Measurements from ENCODE around the gene PSMC6.
"Not testable (repeated sequence)": the region's sequence is repeated elsewhere in the genome, so short reads cannot be mapped to it uniquely, and the experiment has no call there.

Gene PSMC6

DNA sequence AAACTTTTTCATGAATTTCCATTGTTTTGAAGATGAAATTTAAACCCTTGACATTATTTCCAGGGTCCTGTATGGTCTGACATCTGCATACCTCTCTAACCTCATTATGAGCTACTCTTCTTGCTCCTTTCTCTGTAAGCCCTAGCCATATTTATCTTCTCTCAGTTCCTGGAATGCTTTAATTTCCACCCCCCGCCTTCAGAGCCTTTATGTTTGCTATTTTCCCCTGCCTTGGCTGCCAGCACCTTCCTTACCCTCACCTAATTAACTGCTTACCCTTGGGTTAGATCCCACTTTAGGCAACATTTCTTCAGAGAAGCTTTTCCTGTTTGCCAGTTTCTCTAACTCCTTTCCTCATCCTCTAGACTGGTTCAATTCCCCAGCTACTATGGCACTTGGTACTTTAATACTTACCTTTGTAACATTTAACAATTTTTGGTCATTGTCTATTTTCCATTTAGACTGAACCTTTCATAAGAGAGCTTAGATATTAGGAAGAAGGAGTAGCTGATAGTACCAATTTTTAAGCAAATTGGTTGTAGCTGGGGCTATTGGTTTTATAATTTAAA is 29.0 kb downstream of the PSMC6 start:
- H3K9me3 Mint-ChIP-seq, result no peaks in the 10 kb centered on the region
- no peak overlapping the region for H3K4me3 Mint-ChIP-seq
- H3K27ac Mint-ChIP-seq, result peak overlapping the region; percentile 41
- peaks cover 34% of the 10 kb centered on the region for H3K36me3 Mint-ChIP-seq
- peaks cover 53% of the 10 kb centered on the region for H3K4me1 Mint-ChIP-seq
- ATAC-seq (no peak), DNase-seq (ENCODE audit: low spot score in 2 of 2) (no peak)

- no peak overlapping the region for H3K4me3 Mint-ChIP-seq
- H3K36me3 Mint-ChIP-seq, result peaks cover 19% of the 10 kb centered on the region
- DNase-seq (ENCODE audit: low spot score in 2 of 2) (no peak), ATAC-seq (no peak)
- H3K9me3 Mint-ChIP-seq, result no peaks in the 10 kb centered on the region
- H3K27ac Mint-ChIP-seq, result no peak overlapping the region
- peaks cover 60% of the 10 kb centered on the region for H3K4me1 Mint-ChIP-seq
Observed at GRCh38 chr14:52738409-52738808, 31.4 kb downstream of the PSMC6 start.

DNA sequence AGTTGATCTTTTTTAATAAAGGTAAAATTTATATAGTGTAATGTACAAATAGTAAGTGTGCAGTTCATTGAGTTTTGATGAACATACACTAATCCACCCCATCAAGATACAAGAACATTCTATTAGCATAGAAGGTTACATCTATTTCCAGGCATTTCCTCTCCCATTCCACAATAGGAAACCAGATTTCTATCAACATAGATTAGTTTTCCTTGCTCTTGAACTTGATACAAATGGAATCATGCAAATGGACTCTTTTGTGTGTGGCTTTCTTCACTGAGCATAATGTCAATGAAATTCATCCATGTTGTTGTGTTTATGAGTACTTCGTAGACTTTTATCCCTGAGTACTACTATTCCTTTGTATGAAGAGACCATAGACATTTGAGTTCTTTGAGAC is 33.8 kb downstream of the PSMC6 start:
- Mint-ChIP-seq H3K4me1 (peaks cover 49% of the 10 kb centered on the region), H3K4me3 (no peak overlapping the region), H3K27ac (no peak overlapping the region), H3K9me3 (no peaks in the 10 kb centered on the region), H3K36me3 (peaks cover 16% of the 10 kb centered on the region)
- ATAC-seq (no peak), DNase-seq (ENCODE audit: low spot score in 2 of 2) (no peak)

- peaks cover 24% of the 10 kb centered on the region for H3K36me3 Mint-ChIP-seq
- peak; percentile 13 for ATAC-seq
- peak overlapping the region; percentile 95 for H3K27ac Mint-ChIP-seq
- DNase-seq (ENCODE audit: low spot score in 2 of 2), result peak in 1 of 2 donors; percentile 47
- H3K9me3 Mint-ChIP-seq, result no peaks in the 10 kb centered on the region
- H3K4me3 Mint-ChIP-seq, result peak overlapping the region; percentile 65
- H3K4me1 Mint-ChIP-seq, result peaks cover 39% of the 10 kb centered on the region
Observed at GRCh38 chr14:52741865-52742264, 34.9 kb downstream of the PSMC6 start.

- Mint-ChIP-seq H3K9me3 (no peaks in the 10 kb centered on the region), H3K4me3 (no peak overlapping the region), H3K36me3 (peaks cover 82% of the 10 kb centered on the region), H3K4me1 (peaks cover 7% of the 10 kb centered on the region), H3K27ac (no peak overlapping the region)
- DNase-seq (ENCODE audit: low spot score in 2 of 2), result no peak
- ATAC-seq, result no peak
Observed at GRCh38 chr14:52748647-52749292, 41.8 kb downstream of the PSMC6 start.

DNA sequence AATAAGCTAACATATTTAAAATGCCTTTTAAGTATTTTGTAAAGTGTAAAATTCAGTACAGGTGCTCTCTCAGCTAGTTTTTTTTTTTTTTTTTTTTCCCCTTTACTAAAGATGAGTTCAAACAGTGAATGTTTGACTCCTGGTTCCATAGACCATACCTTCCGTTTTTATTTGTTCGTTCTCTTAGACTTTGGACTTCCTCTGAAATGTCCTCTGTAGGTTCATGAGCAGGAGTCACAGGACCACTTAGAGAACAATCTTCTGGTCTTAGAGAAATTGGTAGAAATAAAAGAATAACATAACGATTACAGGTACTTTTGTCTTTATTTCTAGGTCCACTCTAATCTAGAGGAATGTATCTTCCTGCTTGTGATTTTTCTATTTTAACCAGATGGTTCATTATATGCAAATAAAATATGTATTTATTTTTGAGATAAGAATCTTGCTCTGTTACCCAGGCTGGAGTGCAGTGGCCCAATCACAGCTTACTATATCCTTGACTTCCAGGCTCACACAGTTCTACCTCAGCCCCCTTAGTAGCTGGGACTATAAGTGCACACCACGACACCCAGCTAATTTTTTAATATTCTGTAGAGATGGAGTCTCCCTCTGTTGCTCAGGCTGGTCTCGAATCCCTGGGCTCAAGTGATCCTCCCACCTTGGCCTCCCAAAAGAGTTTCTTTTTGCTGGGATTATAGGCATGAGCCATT is 48.8 kb downstream of the PSMC6 start:
- H3K36me3 Mint-ChIP-seq, result peaks cover 77% of the 10 kb centered on the region
- H3K4me3 Mint-ChIP-seq, result no peak overlapping the region
- no peak overlapping the region for H3K27ac Mint-ChIP-seq
- DNase-seq (ENCODE audit: low spot score in 2 of 2), result no peak
- H3K9me3 Mint-ChIP-seq, result no peaks in the 10 kb centered on the region
- H3K4me1 Mint-ChIP-seq, result no peaks in the 10 kb centered on the region
- no peak for ATAC-seq

GRCh38 chr14:52759145-52759544 is 52.1 kb downstream of the PSMC6 start:
- ATAC-seq (no peak), DNase-seq (ENCODE audit: low spot score in 2 of 2) (no peak)
- H3K4me3 Mint-ChIP-seq, result no peak overlapping the region
- peak overlapping the region; percentile 52 for H3K27ac Mint-ChIP-seq
- H3K9me3 Mint-ChIP-seq, result no peaks in the 10 kb centered on the region
- peaks cover 78% of the 10 kb centered on the region for H3K36me3 Mint-ChIP-seq
- peaks cover 7% of the 10 kb centered on the region for H3K4me1 Mint-ChIP-seq

GRCh38 chr14:52762923-52763322 is 55.9 kb downstream of the PSMC6 start:
- H3K4me1 Mint-ChIP-seq; H3K9me3 Mint-ChIP-seq; DNase-seq (ENCODE audit: low spot score in 2 of 2); ATAC-seq: not testable (repeated sequence)
- Mint-ChIP-seq H3K27ac (peak overlapping the region; percentile 50), H3K4me3 (peak overlapping the region; percentile 2), H3K36me3 (peaks cover 86% of the 10 kb centered on the region)

DNA sequence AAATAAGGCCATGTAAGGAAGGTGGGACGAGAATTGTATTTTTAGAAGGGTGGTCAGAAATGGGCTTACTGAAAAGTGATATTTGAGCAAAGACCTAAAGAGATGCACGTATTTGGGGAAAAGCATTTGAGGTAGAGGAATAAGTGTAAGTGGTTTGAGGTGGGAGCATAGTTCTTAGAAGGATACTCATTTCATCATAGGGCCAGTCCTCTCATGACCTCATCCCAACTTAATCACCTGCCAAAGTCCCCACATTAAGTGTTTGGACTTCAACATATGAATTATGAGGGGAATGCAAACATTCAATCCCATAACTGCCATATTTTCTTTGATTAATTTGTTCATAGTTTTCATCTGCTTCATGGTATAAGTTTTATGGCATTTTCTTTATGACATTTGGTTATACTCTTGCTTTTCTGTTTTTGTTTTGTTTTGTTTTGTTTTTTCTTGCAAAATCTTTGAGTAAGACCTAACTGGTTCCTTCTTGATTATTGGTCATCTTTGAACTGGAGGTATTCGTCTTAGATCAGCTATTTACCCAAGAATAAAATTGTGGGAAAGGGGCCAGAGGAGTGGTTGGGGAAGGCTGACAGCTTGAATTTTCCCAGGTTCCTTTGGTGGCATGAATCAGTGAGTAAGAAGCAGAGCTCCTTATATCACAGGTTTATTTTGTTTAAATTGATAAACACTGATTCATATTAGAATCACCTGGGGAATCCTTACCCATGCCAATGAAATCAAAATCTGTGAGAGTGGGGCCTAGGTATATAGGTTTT is 60.2 kb downstream of the PSMC6 start:
- H3K27ac Mint-ChIP-seq, result no peak overlapping the region
- no peak for ATAC-seq
- H3K36me3 Mint-ChIP-seq, result peaks cover 93% of the 10 kb centered on the region
- DNase-seq (ENCODE audit: low spot score in 2 of 2), result no peak
- H3K4me1 Mint-ChIP-seq, result peaks cover 16% of the 10 kb centered on the region
- H3K9me3 Mint-ChIP-seq, result no peaks in the 10 kb centered on the region
- H3K4me3 Mint-ChIP-seq, result no peak overlapping the region

DNA sequence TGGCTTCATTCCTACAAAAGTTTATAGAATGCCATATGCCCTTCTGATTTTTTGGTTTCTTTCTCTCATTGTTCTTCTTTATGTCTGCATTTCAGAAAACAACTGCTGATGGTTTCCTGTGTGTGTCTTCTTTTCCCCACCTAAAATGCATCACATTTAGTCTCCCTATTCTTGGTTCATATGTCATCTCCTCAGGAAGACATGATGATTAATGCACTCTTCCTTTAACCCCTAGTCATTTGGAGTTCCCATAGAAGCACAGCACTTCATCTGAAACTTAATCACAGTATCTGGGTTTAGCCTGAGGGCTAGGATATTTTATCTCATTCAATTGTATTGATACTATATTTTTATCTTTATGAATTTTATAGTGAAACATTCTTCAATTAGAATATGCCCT is 62.9 kb downstream of the PSMC6 start:
- Mint-ChIP-seq H3K9me3 (no peaks in the 10 kb centered on the region), H3K4me1 (peaks cover 9% of the 10 kb centered on the region), H3K27ac (peak overlapping the region; percentile 48), H3K36me3 (peaks cover 91% of the 10 kb centered on the region), H3K4me3 (no peak overlapping the region)
- DNase-seq (ENCODE audit: low spot score in 2 of 2) (no peak), ATAC-seq (peak; percentile 34)

- ATAC-seq (no peak), DNase-seq (ENCODE audit: low spot score in 2 of 2) (no peak)
- Mint-ChIP-seq H3K4me1 (no peaks in the 10 kb centered on the region), H3K36me3 (peaks cover 86% of the 10 kb centered on the region), H3K27ac (no peak overlapping the region), H3K4me3 (no peak overlapping the region), H3K9me3 (no peaks in the 10 kb centered on the region)
Observed at GRCh38 chr14:52776816-52777215, 69.8 kb downstream of the PSMC6 start.
